HepG2 (cell line): ENCODE results near the gene ATG16L2. TPM values are rescaled to one million over a fixed set of nuclear protein-coding genes. Genes with fewer than 3 reads are reported as not detected.

Source experiments
- ARID2 ChIP-seq: sonication (generic); formaldehyde crosslinking; IDR thresholded peaks from 2 replicates; pipeline ENCODE4 v1.8.1; 2022; ENCODE audit warnings: mild to moderate bottlenecking, missing genetic modification reagents, borderline replicate concordance
- GABPB1 ChIP-seq: IDR thresholded peaks from 2 replicates; pipeline ENCODE4 v1.6.1; 2016; ENCODE audit warnings: mild to moderate bottlenecking, missing genetic modification reagents, moderate library complexity, missing compliant biosample characterization
- SMYD3 ChIP-seq: sonication (generic); formaldehyde crosslinking; IDR thresholded peaks from 2 replicates; pipeline ENCODE4 v1.8.1; 2023; ENCODE audit warnings: mild to moderate bottlenecking, missing genetic modification reagents
- SNAPC2 ChIP-seq: sonication (generic); formaldehyde crosslinking; IDR thresholded peaks from 2 replicates; pipeline ENCODE4 v1.8.1; 2022; ENCODE audit warnings: mild to moderate bottlenecking, missing genetic modification reagents
- TCF12 ChIP-seq, 2 experiments: fragments of 450-650 bp in 1 of 2; sonication (generic) in 1 of 2; formaldehyde crosslinking in 1 of 2; IDR thresholded peaks; 2 replicates each; pipeline versions ENCODE4 v1.6.1 to v1.8.0; 2017 to 2022; ENCODE audit warnings: antibody characterized with exemption in 1 of 2, mild to moderate bottlenecking in 1 of 2, missing genetic modification reagents in 1 of 2, moderate library complexity in 1 of 2
- XRCC5 ChIP-seq: fragments of 200-400 bp; formaldehyde crosslinking; optimal IDR thresholded peaks from 2 replicates; pipeline ENCODE3; 2017; ENCODE audit warnings: mild to moderate bottlenecking, low read length
- ZNF224 ChIP-seq: sonication (generic); formaldehyde crosslinking; IDR thresholded peaks from 2 replicates; pipeline ENCODE4 v1.5.0; 2020; ENCODE audit warnings: mild to moderate bottlenecking, missing genetic modification reagents
- ZNF563 ChIP-seq: sonication (generic); formaldehyde crosslinking; IDR thresholded peaks from 2 replicates; pipeline ENCODE4 v1.8.0; 2022; ENCODE audit warnings: mild to moderate bottlenecking, moderate library complexity, missing genetic modification reagents
- ZNF768 ChIP-seq: sonication (generic); formaldehyde crosslinking; IDR thresholded peaks from 2 replicates; pipeline ENCODE4 v1.4.0; 2020; ENCODE audit warnings: missing genetic modification reagents
- ZNF776 ChIP-seq: sonication (generic); formaldehyde crosslinking; IDR thresholded peaks from 2 replicates; pipeline ENCODE4 v1.4.0; 2020; ENCODE audit warnings: mild to moderate bottlenecking, missing genetic modification reagents
- polyA plus RNA-seq, 8 experiments: library from polyadenylated mRNA; depleted of rRNA in 3 of 8; stranded (reverse) in 7 of 8; unstranded in 1 of 8; fragments of >200 nt; fragmentation: Illumina TruSeq in 4 of 8; extraction: Trizol in 4 of 8; gene quantifications; 2 replicates each; pipeline versions ENCODE4 v1.2.1 to v1.2.3, GENCODE V29; 2011 to 2016; ENCODE audit warnings: low read depth in 4 of 8, missing spikeins in 1 of 8, mixed read lengths in 1 of 8; ENCODE audit not compliant: insufficient read depth in 1 of 8
- total RNA-seq, 5 experiments: library from RNA; depleted of rRNA; stranded (reverse); fragments of >200 nt; fragmentation: Illumina TruSeq; extraction: Trizol; gene quantifications; 2 replicates each; pipeline ENCODE4 v1.2.3, GENCODE V29; 2016; ENCODE audit warnings: low read depth in 1 of 5
- TF ChIP-seq, protein P1 (sequence below): sonication (generic); formaldehyde crosslinking; IDR thresholded peaks from 2 replicates; pipeline ENCODE4 v1.4.0; 2020; ENCODE audit warnings: missing genetic modification reagents
- TF ChIP-seq, protein P2 (sequence below): sonication (generic); formaldehyde crosslinking; conservative IDR thresholded peaks from 2 replicates; pipeline ENCODE4 v1.4.0; 2020; ENCODE audit warnings: mild to moderate bottlenecking, missing genetic modification reagents, moderate library complexity
- TF ChIP-seq, protein P3 (sequence below), 2 experiments: sonication (generic) in 1 of 2; formaldehyde crosslinking in 1 of 2; IDR thresholded peaks; 2 replicates each; pipeline versions ENCODE4 v1.5.1 to v1.6.1; 2011 to 2020; ENCODE audit warnings: borderline replicate concordance in 1 of 2, low read depth in 1 of 2, low read length in 1 of 2, mild to moderate bottlenecking in 1 of 2, missing genetic modification reagents in 1 of 2, moderate library complexity in 1 of 2

The ATG16L2 gene
- total and polyA plus RNA-seq, 2 of the 13 experiments (the other 11 are each of a cell fraction or from before 2014, with no cell fraction given) = 6.2 to 14.8 TPM

GRCh38 chr11:72778535-72779494 is 35.4 kb upstream of the ATG16L2 start (continued):
- peak; percentile 48 for TF ChIP-seq XRCC5
- peak; percentile 43; the same call in 1 of the 2 replicates for TF ChIP-seq ZNF776 (CRISPR knock-in tag)
- TF ChIP-seq, protein P1, sequence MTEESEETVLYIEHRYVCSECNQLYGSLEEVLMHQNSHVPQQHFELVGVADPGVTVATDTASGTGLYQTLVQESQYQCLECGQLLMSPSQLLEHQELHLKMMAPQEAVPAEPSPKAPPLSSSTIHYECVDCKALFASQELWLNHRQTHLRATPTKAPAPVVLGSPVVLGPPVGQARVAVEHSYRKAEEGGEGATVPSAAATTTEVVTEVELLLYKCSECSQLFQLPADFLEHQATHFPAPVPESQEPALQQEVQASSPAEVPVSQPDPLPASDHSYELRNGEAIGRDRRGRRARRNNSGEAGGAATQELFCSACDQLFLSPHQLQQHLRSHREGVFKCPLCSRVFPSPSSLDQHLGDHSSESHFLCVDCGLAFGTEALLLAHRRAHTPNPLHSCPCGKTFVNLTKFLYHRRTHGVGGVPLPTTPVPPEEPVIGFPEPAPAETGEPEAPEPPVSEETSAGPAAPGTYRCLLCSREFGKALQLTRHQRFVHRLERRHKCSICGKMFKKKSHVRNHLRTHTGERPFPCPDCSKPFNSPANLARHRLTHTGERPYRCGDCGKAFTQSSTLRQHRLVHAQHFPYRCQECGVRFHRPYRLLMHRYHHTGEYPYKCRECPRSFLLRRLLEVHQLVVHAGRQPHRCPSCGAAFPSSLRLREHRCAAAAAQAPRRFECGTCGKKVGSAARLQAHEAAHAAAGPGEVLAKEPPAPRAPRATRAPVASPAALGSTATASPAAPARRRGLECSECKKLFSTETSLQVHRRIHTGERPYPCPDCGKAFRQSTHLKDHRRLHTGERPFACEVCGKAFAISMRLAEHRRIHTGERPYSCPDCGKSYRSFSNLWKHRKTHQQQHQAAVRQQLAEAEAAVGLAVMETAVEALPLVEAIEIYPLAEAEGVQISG (CRISPR knock-in tag) = peak; percentile 25
- TF ChIP-seq ARID2 (CRISPR knock-in tag) = peak; percentile 61; the same call in 1 of the 2 replicates
- peak; percentile 45; the same call in 1 of the 2 replicates for TF ChIP-seq ZNF563
- TF ChIP-seq TCF12 (IDR thresholded peaks at IDR 0.05) = no peak
- 0 out of 2 replicates have a peak, but pooled peaks have one; percentile 33 for TF ChIP-seq TCF12 (CRISPR knock-in tag; IDR thresholded peaks at IDR 0.05)
- TF ChIP-seq, protein P2, sequence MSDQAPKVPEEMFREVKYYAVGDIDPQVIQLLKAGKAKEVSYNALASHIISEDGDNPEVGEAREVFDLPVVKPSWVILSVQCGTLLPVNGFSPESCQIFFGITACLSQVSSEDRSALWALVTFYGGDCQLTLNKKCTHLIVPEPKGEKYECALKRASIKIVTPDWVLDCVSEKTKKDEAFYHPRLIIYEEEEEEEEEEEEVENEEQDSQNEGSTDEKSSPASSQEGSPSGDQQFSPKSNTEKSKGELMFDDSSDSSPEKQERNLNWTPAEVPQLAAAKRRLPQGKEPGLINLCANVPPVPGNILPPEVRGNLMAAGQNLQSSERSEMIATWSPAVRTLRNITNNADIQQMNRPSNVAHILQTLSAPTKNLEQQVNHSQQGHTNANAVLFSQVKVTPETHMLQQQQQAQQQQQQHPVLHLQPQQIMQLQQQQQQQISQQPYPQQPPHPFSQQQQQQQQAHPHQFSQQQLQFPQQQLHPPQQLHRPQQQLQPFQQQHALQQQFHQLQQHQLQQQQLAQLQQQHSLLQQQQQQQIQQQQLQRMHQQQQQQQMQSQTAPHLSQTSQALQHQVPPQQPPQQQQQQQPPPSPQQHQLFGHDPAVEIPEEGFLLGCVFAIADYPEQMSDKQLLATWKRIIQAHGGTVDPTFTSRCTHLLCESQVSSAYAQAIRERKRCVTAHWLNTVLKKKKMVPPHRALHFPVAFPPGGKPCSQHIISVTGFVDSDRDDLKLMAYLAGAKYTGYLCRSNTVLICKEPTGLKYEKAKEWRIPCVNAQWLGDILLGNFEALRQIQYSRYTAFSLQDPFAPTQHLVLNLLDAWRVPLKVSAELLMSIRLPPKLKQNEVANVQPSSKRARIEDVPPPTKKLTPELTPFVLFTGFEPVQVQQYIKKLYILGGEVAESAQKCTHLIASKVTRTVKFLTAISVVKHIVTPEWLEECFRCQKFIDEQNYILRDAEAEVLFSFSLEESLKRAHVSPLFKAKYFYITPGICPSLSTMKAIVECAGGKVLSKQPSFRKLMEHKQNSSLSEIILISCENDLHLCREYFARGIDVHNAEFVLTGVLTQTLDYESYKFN (CRISPR knock-in tag) = peak; percentile 81
- TF ChIP-seq SMYD3 (CRISPR knock-in tag) = 0 out of 2 replicates have a peak, but pooled peaks have one; percentile 64
- TF ChIP-seq ZNF768 = peak; percentile 99
- peak; percentile 59; the same call in 1 of the 2 replicates for TF ChIP-seq SNAPC2 (CRISPR knock-in tag)
- TF ChIP-seq ZNF224 (CRISPR knock-in tag) = 0 out of 2 replicates have a peak, but pooled peaks have one; percentile 43
- TF ChIP-seq GABPB1 (CRISPR knock-in tag) = peak; percentile 33; the same call in 1 of the 2 replicates
- TF ChIP-seq, protein P3, sequence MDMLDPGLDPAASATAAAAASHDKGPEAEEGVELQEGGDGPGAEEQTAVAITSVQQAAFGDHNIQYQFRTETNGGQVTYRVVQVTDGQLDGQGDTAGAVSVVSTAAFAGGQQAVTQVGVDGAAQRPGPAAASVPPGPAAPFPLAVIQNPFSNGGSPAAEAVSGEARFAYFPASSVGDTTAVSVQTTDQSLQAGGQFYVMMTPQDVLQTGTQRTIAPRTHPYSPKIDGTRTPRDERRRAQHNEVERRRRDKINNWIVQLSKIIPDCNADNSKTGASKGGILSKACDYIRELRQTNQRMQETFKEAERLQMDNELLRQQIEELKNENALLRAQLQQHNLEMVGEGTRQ (IDR thresholded peaks at IDR 0.05; ENCODE audit: low read depth, low read length) = 0 out of 2 replicates have a peak, but pooled peaks have one; percentile 28
- TF ChIP-seq, protein P3 (CRISPR knock-in tag; IDR thresholded peaks at IDR 0.05; ENCODE audit: borderline replicate concordance) = no peak; the same call in 1 of the 2 replicates
